ENCODE results near the gene SPATA3.

Gene SPATA3

DNA sequence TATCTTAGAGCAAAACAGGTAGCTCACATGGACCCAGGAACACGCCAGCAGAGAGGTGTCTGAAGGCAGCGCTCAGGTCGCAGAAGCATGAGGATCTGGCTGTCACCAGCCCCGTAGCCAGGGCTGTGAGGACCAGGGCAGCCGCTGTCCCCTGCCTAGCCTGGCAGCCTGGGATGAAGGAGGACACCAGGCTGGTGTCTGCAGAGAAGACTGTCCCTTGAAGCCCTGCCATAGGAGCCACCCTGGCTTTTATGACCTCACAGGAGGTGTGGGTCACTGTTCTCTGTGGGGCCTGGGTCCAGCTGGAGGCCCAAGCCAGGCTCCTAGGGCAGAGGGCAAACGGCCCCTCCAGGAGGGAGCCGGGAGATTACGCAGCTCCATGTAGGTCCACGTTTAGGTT lies at the start of gene SPATA3:
Gene SPATA3, plus strand, starts transcription at position 301 of the 400 bp plus-strand sequence. CDS start 113 bp downstream, outside the sequence.
- DNase-seq (ENCODE audit: low read depth in 2 of 2) = no peak

GRCh38 chr2:230946429-230947234 lies 49.3 kb upstream of the SPATA3 start:
- no peak for DNase-seq (ENCODE audit: low read depth in 2 of 2)

- no peak for DNase-seq (ENCODE audit: low read depth in 2 of 2)
These were observed 48.7 kb upstream of the SPATA3 start for GRCh38 chr2:230947235-230947576.

DNA sequence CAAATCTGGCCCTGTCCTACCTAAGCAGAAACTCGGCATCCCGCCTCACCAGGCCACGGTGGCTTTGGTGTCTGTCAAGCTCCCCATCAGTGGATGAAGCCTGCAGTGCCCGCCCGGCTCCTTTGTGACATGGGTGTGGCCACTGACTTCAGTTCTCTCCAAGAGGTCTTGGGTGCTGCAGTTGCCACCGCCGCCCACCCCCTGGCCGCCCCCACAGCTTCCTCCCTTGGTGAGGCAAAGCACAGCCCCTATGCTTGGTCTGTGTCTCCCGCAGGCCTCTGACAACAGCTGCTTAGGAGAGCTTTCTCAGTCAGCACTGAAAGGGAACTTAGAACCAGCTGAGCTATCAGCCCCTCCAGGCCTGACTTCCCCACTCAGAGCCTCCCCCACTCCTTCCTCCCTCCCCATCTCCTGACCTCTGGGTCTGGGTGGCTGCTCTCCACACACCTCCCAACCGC lies 48.0 kb upstream of the SPATA3 start:
- DNase-seq (ENCODE audit: low read depth in 2 of 2) = no peak

- DNase-seq (ENCODE audit: low read depth in 2 of 2) = no peak
These were observed 45.7 kb upstream of the SPATA3 start for GRCh38 chr2:230949966-230950873.

GRCh38 chr2:230950874-230951339 lies 45.0 kb upstream of the SPATA3 start:
- DNase-seq (ENCODE audit: low read depth in 2 of 2) = no peak

- DNase-seq (ENCODE audit: low read depth in 2 of 2) = no peak
These were observed 44.5 kb upstream of the SPATA3 start for GRCh38 chr2:230951396-230951795.

- no peak for DNase-seq (ENCODE audit: low read depth in 2 of 2)
These were observed 43.5 kb upstream of the SPATA3 start for GRCh38 chr2:230952226-230952956.

DNA sequence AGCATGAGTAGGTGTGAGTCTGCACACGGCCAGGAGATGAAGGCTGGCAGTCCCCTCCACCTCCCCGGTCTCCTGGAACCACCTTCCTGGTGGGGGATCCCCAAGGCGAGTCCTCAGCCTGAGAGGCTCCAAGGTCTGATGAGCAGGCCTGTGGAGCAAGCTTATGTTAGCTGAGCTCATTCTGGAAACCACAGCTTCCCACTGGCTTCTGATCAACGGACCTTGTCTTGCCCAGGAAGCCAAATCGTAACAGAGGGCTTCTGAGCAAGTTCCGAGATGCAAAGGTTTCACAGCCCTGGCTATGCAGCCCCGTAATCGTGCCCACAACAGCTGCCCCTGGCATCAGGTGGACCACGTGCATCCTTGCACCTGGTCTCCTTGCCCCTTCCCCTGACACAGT lies 42.1 kb upstream of the SPATA3 start:
- no peak for DNase-seq (ENCODE audit: low read depth in 2 of 2)

GRCh38 chr2:230954746-230955145 lies 41.2 kb upstream of the SPATA3 start:
- no peak for DNase-seq (ENCODE audit: low read depth in 2 of 2)

DNA sequence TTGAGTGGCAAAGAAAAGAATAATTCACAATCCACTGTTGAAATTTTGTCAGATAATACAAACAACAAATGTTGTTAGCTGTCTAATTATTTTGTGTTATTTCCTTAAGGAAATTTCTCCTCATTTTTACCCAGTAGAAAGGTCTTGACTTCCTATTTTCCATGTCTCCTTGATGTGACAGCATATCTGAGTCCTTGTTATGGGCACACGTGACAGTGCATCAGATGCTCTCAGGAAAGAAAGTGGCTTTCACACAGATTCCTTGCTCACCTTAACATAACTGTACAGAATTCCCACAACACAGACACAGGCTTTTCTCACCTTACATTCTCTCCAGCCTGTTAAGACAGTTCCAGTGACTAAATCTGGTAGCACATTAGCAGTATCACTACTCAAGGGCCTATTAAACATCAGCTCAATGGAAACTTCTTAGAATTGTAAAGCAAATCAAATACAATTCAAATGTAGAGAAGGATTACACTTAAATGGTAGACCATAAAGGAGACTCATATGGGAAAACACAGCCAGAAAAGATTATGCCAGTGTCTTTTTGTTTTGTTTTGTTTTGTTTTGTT lies 40.7 kb upstream of the SPATA3 start:
- no peak for DNase-seq (ENCODE audit: low read depth in 2 of 2)

- DNase-seq (ENCODE audit: low read depth in 2 of 2) = no peak
These were observed 38.8 kb upstream of the SPATA3 start for GRCh38 chr2:230956827-230957755.

GRCh38 chr2:230957756-230958391 lies 38.0 kb upstream of the SPATA3 start:
- DNase-seq (ENCODE audit: low read depth in 2 of 2) = no peak

DNA sequence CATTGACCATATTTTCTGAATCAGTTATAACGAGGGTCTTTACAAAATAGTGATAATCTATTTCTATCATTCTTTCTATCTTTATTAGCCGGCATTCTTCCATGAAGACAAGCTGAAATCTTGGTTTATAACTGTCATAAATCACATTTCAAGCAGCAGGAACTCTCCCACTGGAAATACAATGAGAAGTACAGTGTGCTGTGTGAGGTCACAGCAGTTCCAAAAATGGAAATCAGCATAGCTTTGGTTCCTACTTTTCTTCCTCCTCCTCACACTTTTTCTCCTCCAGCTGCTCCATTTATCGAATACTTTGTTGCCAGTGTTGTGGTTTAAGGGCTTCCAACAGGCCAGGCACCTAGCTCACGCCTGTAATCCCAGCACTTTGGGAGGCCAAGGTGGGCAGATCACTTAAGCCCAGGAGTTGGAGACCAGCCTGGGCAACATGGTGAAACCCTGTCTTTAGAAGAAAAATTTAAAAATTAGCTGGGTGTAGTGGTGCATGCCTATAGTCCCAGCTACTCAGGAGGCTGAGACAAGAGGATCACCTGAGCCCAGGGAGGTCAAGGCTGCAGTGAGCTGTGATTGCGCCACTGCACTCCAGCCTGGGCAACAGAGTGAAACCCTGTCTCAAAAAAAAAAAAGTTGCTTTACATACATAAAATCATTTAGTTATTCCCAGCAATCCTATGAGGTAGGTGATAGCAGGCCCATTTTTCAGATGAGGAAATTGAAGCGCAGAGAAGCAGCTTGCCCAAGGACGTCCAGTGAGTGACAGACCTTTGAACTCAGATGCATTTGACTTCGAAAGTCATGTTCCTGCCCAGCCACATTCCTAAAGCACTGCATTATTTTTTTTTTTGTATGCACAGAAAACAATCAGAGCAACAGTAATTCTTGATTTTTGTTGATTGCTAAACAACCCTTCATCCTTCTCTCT lies 36.8 kb upstream of the SPATA3 start:
- no peak for DNase-seq (ENCODE audit: low read depth in 2 of 2)

DNA sequence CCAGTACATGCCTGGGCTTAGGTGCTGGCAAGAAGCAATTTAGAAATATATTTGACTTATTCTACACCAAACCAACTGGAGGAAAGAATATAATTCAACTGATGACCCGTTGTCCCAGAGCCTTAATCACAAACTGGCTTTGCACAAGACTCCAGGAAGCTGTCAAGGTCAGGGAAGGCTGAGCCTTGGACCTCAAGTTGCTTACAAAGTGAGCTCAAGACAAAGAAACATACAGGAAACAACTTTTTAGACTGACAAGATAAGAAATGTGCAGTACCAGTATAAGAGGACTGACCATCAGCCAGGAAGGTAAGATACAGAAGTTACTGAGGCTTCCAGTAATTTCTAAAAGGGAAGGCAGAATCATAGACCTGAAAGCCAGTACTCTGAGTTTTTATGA lies 35.9 kb upstream of the SPATA3 start:
- no peak for DNase-seq (ENCODE audit: low read depth in 2 of 2)

GRCh38 chr2:230961091-230961491 lies 34.8 kb upstream of the SPATA3 start:
- DNase-seq (ENCODE audit: low read depth in 2 of 2) = no peak

GRCh38 chr2:230964136-230964730 lies 31.7 kb upstream of the SPATA3 start:
- no peak for DNase-seq (ENCODE audit: low read depth in 2 of 2)

GRCh38 chr2:230967113-230967512 lies 28.8 kb upstream of the SPATA3 start:
- no peak for DNase-seq (ENCODE audit: low read depth in 2 of 2)

Measured in stimulated activated CD8-positive, alpha-beta memory T cell treated with anti-CD3 and anti-CD28 coated beads, Interleukin-2, amount 100 ng/mL, for 48 hours (primary cell).